Measurements from ENCODE around the gene SYCE1L.
"Not testable (repeated sequence)": the region's sequence is repeated elsewhere in the genome, so short reads cannot be mapped to it uniquely, and the experiment has no call there.

The SYCE1L gene

GRCh38 chr16:77172951-77173350 is 26.3 kb upstream of the SYCE1L start:
- TF ChIP-seq, protein P1, sequence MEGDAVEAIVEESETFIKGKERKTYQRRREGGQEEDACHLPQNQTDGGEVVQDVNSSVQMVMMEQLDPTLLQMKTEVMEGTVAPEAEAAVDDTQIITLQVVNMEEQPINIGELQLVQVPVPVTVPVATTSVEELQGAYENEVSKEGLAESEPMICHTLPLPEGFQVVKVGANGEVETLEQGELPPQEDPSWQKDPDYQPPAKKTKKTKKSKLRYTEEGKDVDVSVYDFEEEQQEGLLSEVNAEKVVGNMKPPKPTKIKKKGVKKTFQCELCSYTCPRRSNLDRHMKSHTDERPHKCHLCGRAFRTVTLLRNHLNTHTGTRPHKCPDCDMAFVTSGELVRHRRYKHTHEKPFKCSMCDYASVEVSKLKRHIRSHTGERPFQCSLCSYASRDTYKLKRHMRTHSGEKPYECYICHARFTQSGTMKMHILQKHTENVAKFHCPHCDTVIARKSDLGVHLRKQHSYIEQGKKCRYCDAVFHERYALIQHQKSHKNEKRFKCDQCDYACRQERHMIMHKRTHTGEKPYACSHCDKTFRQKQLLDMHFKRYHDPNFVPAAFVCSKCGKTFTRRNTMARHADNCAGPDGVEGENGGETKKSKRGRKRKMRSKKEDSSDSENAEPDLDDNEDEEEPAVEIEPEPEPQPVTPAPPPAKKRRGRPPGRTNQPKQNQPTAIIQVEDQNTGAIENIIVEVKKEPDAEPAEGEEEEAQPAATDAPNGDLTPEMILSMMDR (IDR thresholded peaks at IDR 0.05): no peak
- H3K27me3 ChIP-seq: peaks cover 63% of the 10 kb centered on the region
- H3K36me3 ChIP-seq: no peaks in the 10 kb centered on the region
- H3K4me1 ChIP-seq (ENCODE audit: control insufficient read depth in 1 of 2, insufficient read depth in 1 of 2, low read depth in 1 of 2, low read length in 1 of 2): no peaks in the 10 kb centered on the region
- H3K9me3 ChIP-seq: no peaks in the 10 kb centered on the region
- H3K27ac ChIP-seq: no peak overlapping the region
- H3K4me3 ChIP-seq (ENCODE audit: low read depth in 1 of 2, low read length in 1 of 2): no peak overlapping the region

DNA sequence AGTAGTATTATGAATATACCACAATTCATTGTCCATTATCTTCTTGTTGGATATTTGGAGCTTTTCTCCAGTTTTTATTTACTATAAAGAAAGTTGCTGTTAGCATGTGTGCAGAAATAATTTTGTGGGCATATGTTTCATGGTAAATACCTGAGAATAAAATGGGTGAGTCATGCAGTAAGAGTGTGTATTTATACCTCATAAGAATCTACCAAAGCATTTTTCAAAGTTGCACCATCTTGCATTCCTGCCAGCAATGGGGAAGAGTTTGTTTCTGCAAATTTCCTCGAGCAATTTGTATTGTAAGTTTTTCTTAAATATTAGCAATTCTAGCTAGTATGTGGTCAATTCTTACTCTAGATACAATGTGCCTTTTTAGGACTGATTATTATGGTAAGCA is 16.1 kb upstream of the SYCE1L start:
- Histone ChIP-seq H3K4me1 (ENCODE audit: control insufficient read depth in 1 of 2, insufficient read depth in 1 of 2, low read depth in 1 of 2, low read length in 1 of 2) (peaks cover 4 to 10% of the 10 kb centered on the region in 2 experiments), H3K27me3 (peaks cover 67% of the 10 kb centered on the region), H3K27ac (no peak overlapping the region), H3K9me3 (no peaks in the 10 kb centered on the region), H3K4me3 (ENCODE audit: low read depth in 1 of 2, low read length in 1 of 2) (no peak overlapping the region), H3K36me3 (no peaks in the 10 kb centered on the region)
- TF ChIP-seq, protein P1 (IDR thresholded peaks at IDR 0.05): no peak

DNA sequence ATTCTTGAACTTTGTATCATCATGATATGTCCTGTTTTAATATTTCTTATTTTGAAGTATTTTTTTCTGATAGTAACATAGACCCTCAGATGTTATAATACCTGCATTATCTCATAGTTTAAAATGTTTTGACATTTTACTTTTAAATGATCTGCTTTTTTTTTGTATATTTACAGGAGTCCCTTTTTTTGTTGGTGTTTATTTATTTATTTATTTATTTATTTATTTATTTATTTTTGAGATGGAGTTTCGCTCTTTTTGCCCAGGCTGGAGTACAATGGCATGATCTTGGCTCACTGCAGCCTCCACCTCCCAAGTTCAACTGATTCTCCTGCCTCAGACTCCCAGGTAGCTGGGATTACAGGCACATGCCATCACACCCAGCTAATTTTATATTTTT is 12.9 kb upstream of the SYCE1L start:
- not testable (repeated sequence) for H3K4me3 ChIP-seq (ENCODE audit: low read depth in 1 of 2, low read length in 1 of 2); H3K9me3 ChIP-seq; H3K4me1 ChIP-seq (ENCODE audit: control insufficient read depth in 1 of 2, insufficient read depth in 1 of 2, low read depth in 1 of 2, low read length in 1 of 2); H3K27ac ChIP-seq; H3K36me3 ChIP-seq
- H3K27me3 ChIP-seq: peaks cover 66% of the 10 kb centered on the region

- H3K27me3 ChIP-seq: peaks cover 28% of the 10 kb centered on the region
- H3K36me3 ChIP-seq: peaks cover 30% of the 10 kb centered on the region
- peak overlapping the region; percentile 82 to 96 for H3K4me3 ChIP-seq (ENCODE audit: low read depth in 1 of 2, low read length in 1 of 2)
- peaks cover 21 to 23% of the 10 kb centered on the region in 2 experiments for H3K4me1 ChIP-seq (ENCODE audit: control insufficient read depth in 1 of 2, insufficient read depth in 1 of 2, low read depth in 1 of 2, low read length in 1 of 2)
- TF ChIP-seq, protein P1 (IDR thresholded peaks at IDR 0.05): no peak
- peak overlapping the region; percentile 97 for H3K27ac ChIP-seq
- no peaks in the 10 kb centered on the region for H3K9me3 ChIP-seq
Measured at GRCh38 chr16:77190190-77190477, 9.1 kb upstream of the SYCE1L start.

DNA sequence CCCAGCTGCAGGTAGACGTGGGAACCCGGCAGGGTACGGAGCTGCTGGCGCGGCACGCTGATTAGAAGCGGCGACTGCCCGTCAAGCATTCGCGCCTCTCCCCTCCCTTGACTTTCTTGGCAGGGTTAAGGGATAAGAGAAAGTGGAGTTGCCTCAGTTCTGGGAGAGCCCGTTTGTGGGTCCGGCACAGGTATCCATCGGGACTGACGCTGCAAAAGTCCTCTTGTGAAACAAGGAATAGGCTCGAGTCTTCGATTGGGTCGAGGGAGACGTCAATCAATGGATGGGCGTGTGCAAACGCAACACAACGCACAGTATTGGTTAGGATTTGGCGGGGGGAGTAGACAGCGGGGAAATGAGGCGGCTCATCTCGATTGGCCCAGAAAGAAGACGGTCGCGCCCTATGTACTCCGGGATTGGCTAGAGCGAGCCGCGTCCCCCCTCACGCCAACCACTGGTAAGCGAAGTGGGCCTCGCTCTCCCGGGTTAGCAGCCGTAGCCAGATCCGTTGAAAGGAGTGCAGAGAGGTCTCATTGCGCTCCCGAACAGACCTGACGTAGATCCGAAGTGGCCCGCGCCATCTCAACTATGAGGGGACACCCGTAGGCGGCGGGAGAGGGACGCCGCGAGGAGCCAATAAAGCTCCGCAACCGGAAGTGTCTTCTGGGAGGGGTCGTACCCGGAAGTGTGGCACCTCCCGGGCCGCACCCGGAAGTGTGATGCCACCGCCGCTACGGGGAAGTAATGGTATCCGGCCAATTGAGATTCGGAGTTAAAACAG is 8.5 kb upstream of the SYCE1L start, which contains the start of gene MON1B:
TSS of gene MON1B (plus strand) at position 713 of the 781 bp plus-strand sequence. CDS start 296 bp downstream, outside the sequence.
- H3K4me3 ChIP-seq (ENCODE audit: low read depth in 1 of 2, low read length in 1 of 2): peak within 1 kb of the TSS; percentile 82 to 96
- H3K27ac ChIP-seq: peak within 1 kb of the TSS; percentile 97
- TF ChIP-seq, protein P1 (IDR thresholded peaks at IDR 0.05): peak; percentile 49
- no peaks in the 10 kb centered on the region for H3K9me3 ChIP-seq
- H3K27me3 ChIP-seq: peaks cover 22% of the 10 kb centered on the region
- peaks cover 36% of the 10 kb centered on the region for H3K36me3 ChIP-seq
- H3K4me1 ChIP-seq (ENCODE audit: control insufficient read depth in 1 of 2, insufficient read depth in 1 of 2, low read depth in 1 of 2, low read length in 1 of 2): peaks cover 21 to 23% of the 10 kb centered on the region in 2 experiments

GRCh38 chr16:77191259-77191969 is 7.8 kb upstream of the SYCE1L start:
- Histone ChIP-seq H3K4me3 (ENCODE audit: low read depth in 1 of 2, low read length in 1 of 2) (peak overlapping the region; percentile 82 to 96), H3K9me3 (no peaks in the 10 kb centered on the region), H3K4me1 (ENCODE audit: control insufficient read depth in 1 of 2, insufficient read depth in 1 of 2, low read depth in 1 of 2, low read length in 1 of 2) (peaks cover 21 to 23% of the 10 kb centered on the region in 2 experiments), H3K36me3 (peaks cover 43% of the 10 kb centered on the region), H3K27ac (peak overlapping the region; percentile 97), H3K27me3 (peaks cover 16% of the 10 kb centered on the region)
- TF ChIP-seq, protein P1 (IDR thresholded peaks at IDR 0.05): no peak
